Aorta (tissue), 5 donors: Measurements from ENCODE around the gene SLC39A8. TPM values are rescaled to one million over a fixed set of nuclear protein-coding genes. Genes with fewer than 3 reads are reported as not detected.

Experiments
- ATAC-seq: fragments of 200-7000 bp; cut with Tn5 transposase; one replicate; pipeline ENCODE4 v1.9.1; 2022; ENCODE audit warnings: moderate library complexity; ENCODE audit not compliant: low FRiP score
- DNase-seq, 2 donors: peaks; one replicate each; pipeline ENCODE4 v3.0.0-alpha.2; 2020
- H3K27ac ChIP-seq, 2 donors: one replicate each; pipeline ENCODE4 v1.5.1; 2013; ENCODE audit warnings: low read length in 2 of 2, mild to moderate bottlenecking in 2 of 2, moderate library complexity in 2 of 2, control low read depth in 1 of 2, inconsistent platforms in 1 of 2, low read depth in 1 of 2
- H3K27me3 ChIP-seq, 2 donors: one replicate each; pipeline ENCODE4 v1.6.1; 2013; ENCODE audit warnings: control low read depth in 1 of 2, low read length in 1 of 2, mild to moderate bottlenecking in 1 of 2, moderate library complexity in 1 of 2; ENCODE audit not compliant: insufficient read depth in 2 of 2, control insufficient read depth in 1 of 2
- H3K36me3 ChIP-seq, 2 donors: one replicate each; pipeline ENCODE4 v1.6.1; 2013; ENCODE audit warnings: control low read depth in 1 of 2, low read length in 1 of 2, mild to moderate bottlenecking in 1 of 2; ENCODE audit not compliant: insufficient read depth in 2 of 2, control insufficient read depth in 1 of 2
- H3K4me1 ChIP-seq, 2 donors: one replicate each; pipeline ENCODE4 v1.6.1; 2013; ENCODE audit warnings: low read length in 2 of 2, control low read depth in 1 of 2, mild to moderate bottlenecking in 1 of 2, moderate library complexity in 1 of 2; ENCODE audit not compliant: insufficient read depth in 2 of 2, control insufficient read depth in 1 of 2
- H3K4me3 ChIP-seq, 2 donors: one replicate each; pipeline ENCODE4 v1.5.1; 2013; ENCODE audit warnings: low read length in 2 of 2, control low read depth in 1 of 2, mild to moderate bottlenecking in 1 of 2
- H3K9me3 ChIP-seq: one replicate; pipeline ENCODE4 v1.6.1; 2013; ENCODE audit warnings: mild to moderate bottlenecking, low read length; ENCODE audit not compliant: control insufficient read depth
- WGBS, 2 donors: extraction: QIAGEN DNeasy Blood & Tissue Kit; methylation state at CpG; one replicate each; pipeline ENCODE4 v1.1.7; 2013; 5-methylcytosine and 5-hydroxymethylcytosine counted together
- intact Hi-C, 2 donors: fragments of 100-400 bp; cut with DNase I; formaldehyde crosslinking; loops; one replicate each; pipeline versions ENCODE4 v1.14.2 to v1.15.0; 2022
- polyA plus RNA-seq, 2 donors: library from polyadenylated mRNA; stranded (reverse); fragments of 200-250 nt; gene quantifications; one replicate each; pipeline ENCODE4 v1.2.3, GENCODE V29; 2013
- total RNA-seq, 2 donors: library from RNA; stranded (reverse); fragmentation: NEBNext Ultra II Directional; extraction: Animal tissue kit (Norgen Biotek cat#: 25700); gene quantifications; one replicate each; pipeline ENCODE4 v1.2.1, GENCODE V29; 2021
- donor health status: healthy with polysubstance abuse.
- donor health status: Bipolar disorder and iron deficiency.
- donor health status: DM: no; HTN: no; CAD: no.
- donor health status: DM: no; HTN: no; CAD: no.
- donor health status: DM: yes; HTN: yes; CAD: no.

Gene SLC39A8
- total and polyA plus RNA-seq, 4 donors: 1.2 to 31.3 (median 9.6) TPM

- Histone ChIP-seq H3K27me3 (no peaks in the 10 kb centered on the region), H3K4me3 (no peak overlapping the region), H3K4me1 (no peaks in the 10 kb centered on the region), H3K27ac (no peak overlapping the region), H3K36me3 (no peaks in the 10 kb centered on the region), H3K9me3 (no peaks in the 10 kb centered on the region)
- no peak for DNase-seq
- 51 to 57% methylated on average over 3 of the region's 3 CpGs for WGBS, 2 donors
- no peak for ATAC-seq
- intact Hi-C loops: no loop called here
These were observed 126.6 kb downstream of the SLC39A8 start for GRCh38 chr4:102218656-102219055.

GRCh38 chr4:102217775-102218355 is 127.4 kb downstream of the SLC39A8 start:
- H3K9me3 ChIP-seq: no peaks in the 10 kb centered on the region
- intact Hi-C loops: no loop called here

GRCh38 chr4:102217345-102217744 is 127.9 kb downstream of the SLC39A8 start:
- no peak for DNase-seq
- H3K27ac ChIP-seq: no peak overlapping the region
- 10 to 11% methylated on average over 3 of the region's 3 CpGs for WGBS, 2 donors

More at GRCh38 chr4:102217775-102218355, 127.4 kb downstream of the SLC39A8 start:
- Histone ChIP-seq H3K4me3 (no peak overlapping the region), H3K4me1 (no peaks in the 10 kb centered on the region), H3K36me3 (no peaks in the 10 kb centered on the region), H3K27me3 (no peaks in the 10 kb centered on the region), H3K27ac (no peak overlapping the region)
- DNase-seq: no peak
- ATAC-seq: no peak
- WGBS, 2 donors: 73 to 84% methylated on average over 1 of the region's 1 CpG

GRCh38 chr4:102216666-102217065 is 128.6 kb downstream of the SLC39A8 start:
- intact Hi-C loops: no loop called here
- Histone ChIP-seq H3K36me3 (no peaks in the 10 kb centered on the region), H3K9me3 (no peaks in the 10 kb centered on the region), H3K27me3 (no peaks in the 10 kb centered on the region), H3K4me1 (no peaks in the 10 kb centered on the region), H3K27ac (no peak overlapping the region), H3K4me3 (no peak overlapping the region)
- 76% methylated on average over 3 of the region's 3 CpGs for WGBS, 2 donors
- DNase-seq (no peak), ATAC-seq (no peak)

More at GRCh38 chr4:102217345-102217744, 127.9 kb downstream of the SLC39A8 start:
- Histone ChIP-seq H3K4me1 (no peaks in the 10 kb centered on the region), H3K9me3 (no peaks in the 10 kb centered on the region), H3K4me3 (no peak overlapping the region), H3K27me3 (no peaks in the 10 kb centered on the region), H3K36me3 (no peaks in the 10 kb centered on the region)
- ATAC-seq: no peak
- intact Hi-C loops: no loop called here

- Histone ChIP-seq H3K4me1 (no peaks in the 10 kb centered on the region), H3K27ac (no peak overlapping the region), H3K27me3 (no peaks in the 10 kb centered on the region), H3K36me3 (no peaks in the 10 kb centered on the region), H3K9me3 (no peaks in the 10 kb centered on the region), H3K4me3 (no peak overlapping the region)
- intact Hi-C loops: no loop called here
- no peak for ATAC-seq
- no peak for DNase-seq
These were observed 132.3 kb downstream of the SLC39A8 start for GRCh38 chr4:102213031-102213430.

Other genes starting within 250 kb of the SLC39A8 start
- 10 to 100 TPM; 39.8 to 48.4 TPM for gene NFKB1, start 155.9 kb upstream of the SLC39A8 start, total RNA-seq
- gene NFKB1, start 155.9 kb upstream of the SLC39A8 start, polyA plus RNA-seq: 10 to 100 TPM; 10.9 to 12.1 TPM